Glutamatergic neuron (in vitro differentiated cells): Measurements from ENCODE around the gene ACTR3C. TPM values are rescaled to one million over a fixed set of nuclear protein-coding genes. Genes with fewer than 3 reads are reported as not detected.

Source experiments
- DNase-seq: peaks from one replicate; pipeline ENCODE4 v3.0.0; 2022
- H3K27ac Mint-ChIP-seq: one replicate; pipeline ENCODE4 v1.8.0; 2020; ENCODE audit warnings: mild to moderate bottlenecking, mixed read lengths, inconsistent platforms; ENCODE audit not compliant: unreplicated experiment
- H3K27me3 Mint-ChIP-seq: one replicate; pipeline ENCODE4 v1.8.0; 2020; ENCODE audit warnings: mild to moderate bottlenecking, moderate library complexity, mixed read lengths, inconsistent platforms; ENCODE audit not compliant: unreplicated experiment
- H3K36me3 Mint-ChIP-seq: one replicate; pipeline ENCODE4 v1.8.0; 2020; ENCODE audit warnings: mild to moderate bottlenecking, mixed read lengths, inconsistent platforms; ENCODE audit not compliant: unreplicated experiment
- H3K4me1 Mint-ChIP-seq: one replicate; pipeline ENCODE4 v1.8.0; 2020; ENCODE audit warnings: mild to moderate bottlenecking, low read depth, mixed read lengths, inconsistent platforms; ENCODE audit not compliant: unreplicated experiment
- H3K4me3 Mint-ChIP-seq: one replicate; pipeline ENCODE4 v1.8.0; 2020; ENCODE audit warnings: mild to moderate bottlenecking, mixed read lengths, inconsistent platforms; ENCODE audit not compliant: unreplicated experiment
- H3K9me3 Mint-ChIP-seq: one replicate; pipeline ENCODE4 v1.8.0; 2020; ENCODE audit warnings: mild to moderate bottlenecking, moderate library complexity, mixed read lengths, inconsistent platforms; ENCODE audit not compliant: unreplicated experiment
- total RNA-seq: library from RNA; stranded (reverse); fragmentation: NEBNext Ultra II Directional; extraction: Animal tissue kit (Norgen Biotek cat#: 25700); gene quantifications from one replicate; pipeline ENCODE4 v1.2.1, GENCODE V29; 2021; ENCODE audit not compliant: unreplicated experiment
- TF ChIP-seq, protein P1 (sequence below): fragments of 200-600 bp; sonication (generic); IDR thresholded peaks from one replicate; pipeline ENCODE4 v1.5.0; 2021; ENCODE audit not compliant: partially characterized antibody, unreplicated experiment

The ACTR3C gene
- total RNA-seq, 1 donor from 2014 or later, result not detected

DNA sequence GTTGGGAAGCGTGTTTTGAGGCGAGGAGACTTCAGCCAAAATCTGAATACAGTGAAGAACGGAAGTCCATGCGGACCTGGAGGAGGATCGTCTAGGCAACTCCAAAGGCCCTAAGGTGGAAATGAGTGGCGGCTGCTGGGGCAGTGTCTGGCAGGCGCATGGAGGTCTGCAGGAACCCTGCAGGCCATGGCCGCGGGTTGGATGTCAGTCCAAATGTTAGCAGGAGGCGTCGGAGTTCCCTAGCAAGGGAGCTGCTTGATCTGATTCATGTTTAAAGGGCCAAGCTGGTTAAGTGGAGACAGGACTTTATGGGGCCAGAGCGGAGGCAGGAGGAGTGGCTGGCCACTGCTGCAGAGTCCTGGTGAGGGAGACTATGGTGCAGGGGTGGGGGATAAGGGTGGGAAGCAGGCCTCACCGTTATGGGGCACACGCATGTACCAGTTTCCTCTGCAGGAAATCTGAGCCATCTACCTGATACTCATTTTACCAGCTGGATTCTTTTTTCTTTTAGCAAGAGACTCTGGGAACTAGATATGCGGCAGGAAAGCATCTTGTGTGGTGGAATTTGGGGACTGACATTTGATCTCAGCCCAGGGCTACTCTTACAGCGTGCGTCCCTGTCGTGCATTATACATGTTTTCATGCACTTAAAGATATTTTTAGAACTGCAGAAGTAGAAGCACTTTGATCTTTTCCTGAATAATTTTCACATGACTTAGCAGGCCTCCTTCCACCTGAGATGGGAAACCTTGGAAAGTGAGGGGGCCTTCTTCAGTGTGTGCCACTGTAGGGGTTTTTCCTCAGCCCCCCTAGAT lies 38.7 kb upstream of the ACTR3C start:
- TF ChIP-seq, protein P1, sequence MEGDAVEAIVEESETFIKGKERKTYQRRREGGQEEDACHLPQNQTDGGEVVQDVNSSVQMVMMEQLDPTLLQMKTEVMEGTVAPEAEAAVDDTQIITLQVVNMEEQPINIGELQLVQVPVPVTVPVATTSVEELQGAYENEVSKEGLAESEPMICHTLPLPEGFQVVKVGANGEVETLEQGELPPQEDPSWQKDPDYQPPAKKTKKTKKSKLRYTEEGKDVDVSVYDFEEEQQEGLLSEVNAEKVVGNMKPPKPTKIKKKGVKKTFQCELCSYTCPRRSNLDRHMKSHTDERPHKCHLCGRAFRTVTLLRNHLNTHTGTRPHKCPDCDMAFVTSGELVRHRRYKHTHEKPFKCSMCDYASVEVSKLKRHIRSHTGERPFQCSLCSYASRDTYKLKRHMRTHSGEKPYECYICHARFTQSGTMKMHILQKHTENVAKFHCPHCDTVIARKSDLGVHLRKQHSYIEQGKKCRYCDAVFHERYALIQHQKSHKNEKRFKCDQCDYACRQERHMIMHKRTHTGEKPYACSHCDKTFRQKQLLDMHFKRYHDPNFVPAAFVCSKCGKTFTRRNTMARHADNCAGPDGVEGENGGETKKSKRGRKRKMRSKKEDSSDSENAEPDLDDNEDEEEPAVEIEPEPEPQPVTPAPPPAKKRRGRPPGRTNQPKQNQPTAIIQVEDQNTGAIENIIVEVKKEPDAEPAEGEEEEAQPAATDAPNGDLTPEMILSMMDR, result no peak
- H3K27me3 Mint-ChIP-seq, result peaks cover 3% of the 10 kb centered on the region
- no peaks in the 10 kb centered on the region for H3K36me3 Mint-ChIP-seq
- no peak overlapping the region for H3K27ac Mint-ChIP-seq
- no peak overlapping the region for H3K4me3 Mint-ChIP-seq
- DNase-seq, result no peak
- H3K9me3 Mint-ChIP-seq, result peaks cover 4% of the 10 kb centered on the region
- H3K4me1 Mint-ChIP-seq, result peaks cover 14% of the 10 kb centered on the region

GRCh38 chr7:150361402-150361801 lies 38.1 kb upstream of the ACTR3C start:
- no peak overlapping the region for H3K4me3 Mint-ChIP-seq

DNA sequence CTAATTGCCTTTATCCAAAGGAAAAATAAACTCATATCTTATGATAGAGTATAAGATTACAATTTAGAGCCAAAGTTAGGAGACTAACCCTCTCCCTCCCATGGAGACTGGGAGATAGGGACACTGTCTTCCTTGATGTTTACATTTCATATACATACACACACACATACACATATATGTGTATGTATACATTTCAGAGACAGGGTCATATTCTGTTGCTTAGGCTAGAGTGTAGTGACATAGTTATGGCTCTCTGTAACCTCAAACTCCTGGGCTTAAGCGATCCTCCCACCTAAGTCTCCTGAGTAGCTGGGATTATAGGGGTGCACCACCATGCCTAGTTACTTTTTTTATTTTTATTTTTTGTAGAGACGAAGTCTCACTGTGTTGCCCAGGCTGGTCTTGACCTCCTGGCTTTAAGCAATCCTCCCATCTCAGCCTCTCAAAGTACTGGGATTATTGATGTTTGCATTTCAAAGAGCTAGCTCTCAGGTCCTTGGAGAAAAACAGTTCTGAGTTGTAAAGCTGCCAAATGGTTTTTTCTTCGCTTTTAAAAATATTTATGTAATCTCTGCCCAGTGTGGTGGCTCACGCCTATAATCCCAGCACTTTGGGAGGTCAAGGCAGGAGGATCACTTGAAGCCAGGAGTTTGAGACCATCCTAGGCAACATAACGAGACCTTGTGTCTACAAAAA lies 37.2 kb upstream of the ACTR3C start:
- H3K27ac Mint-ChIP-seq, result no peak overlapping the region
- peaks cover 4% of the 10 kb centered on the region for H3K9me3 Mint-ChIP-seq
- TF ChIP-seq, protein P1, result no peak
- no peak overlapping the region for H3K4me3 Mint-ChIP-seq
- no peak for DNase-seq
- no peaks in the 10 kb centered on the region for H3K36me3 Mint-ChIP-seq
- peaks cover 3% of the 10 kb centered on the region for H3K27me3 Mint-ChIP-seq
- peaks cover 14% of the 10 kb centered on the region for H3K4me1 Mint-ChIP-seq

More at GRCh38 chr7:150361402-150361801, 38.1 kb upstream of the ACTR3C start:
- Mint-ChIP-seq H3K27me3 (peaks cover 3% of the 10 kb centered on the region), H3K9me3 (peaks cover 4% of the 10 kb centered on the region), H3K36me3 (no peaks in the 10 kb centered on the region), H3K4me1 (peaks cover 14% of the 10 kb centered on the region), H3K27ac (no peak overlapping the region)
- DNase-seq, result no peak
- TF ChIP-seq, protein P1, result no peak

GRCh38 chr7:150359622-150360362 lies 36.4 kb upstream of the ACTR3C start:
- no peaks in the 10 kb centered on the region for H3K36me3 Mint-ChIP-seq
- H3K9me3 Mint-ChIP-seq, result peaks cover 4% of the 10 kb centered on the region
- peaks cover 3% of the 10 kb centered on the region for H3K27me3 Mint-ChIP-seq
- peaks cover 14% of the 10 kb centered on the region for H3K4me1 Mint-ChIP-seq
- TF ChIP-seq, protein P1, result no peak
- H3K27ac Mint-ChIP-seq, result no peak overlapping the region
- no peak overlapping the region for H3K4me3 Mint-ChIP-seq
- no peak for DNase-seq
